Esophagus squamous epithelium (tissue), 4 donors: ENCODE measurements around the gene CYLD.

Experiments used
- CTCF ChIP-seq, 6 experiments: fragments of 450-650 bp in 4 of 6; fragments of 200-600 bp in 2 of 6; sonication (generic) in 2 of 6; IDR thresholded peaks; one replicate each; pipeline ENCODE4 v1.5.1; 2016 to 2019; ENCODE audit warnings: antibody characterized with exemption in 6 of 6, mild to moderate bottlenecking in 4 of 6, moderate library complexity in 4 of 6
- POLR2A ChIP-seq, 4 donors: fragments of 450-650 bp; IDR thresholded peaks; one replicate each; pipeline ENCODE4 v1.6.1; 2017; ENCODE audit warnings: antibody characterized with exemption in 4 of 4, mild to moderate bottlenecking in 4 of 4, moderate library complexity in 3 of 4

- TF ChIP-seq CTCF (IDR thresholded peaks at IDR 0.05) (no peak), POLR2A (IDR thresholded peaks at IDR 0.05) (no peak)
Measured at GRCh38 chr16:50845296-50845695, 103.4 kb downstream of the CYLD start.
